Activated CD4-positive, alpha-beta T cell treated with anti-CD3 and anti-CD28 coated beads for 36 hours (primary cell): Measurements from ENCODE around the gene ASCL5. TPM values are rescaled to one million over a fixed set of nuclear protein-coding genes. Genes with fewer than 3 reads are reported as not detected.

Source experiments
- ATAC-seq: fragments of 200-7000 bp; cut with Tn5 transposase; one replicate; pipeline ENCODE4 v1.10.0; 2021; ENCODE audit warnings: mild to moderate bottlenecking, moderate library complexity
- CTCF ChIA-PET: fragments of 350-600 bp; sonication (Branson Sonifier 250); formaldehyde crosslinking; loops from one replicate; lab custom pipeline; 2021; ENCODE audit warnings: antibody characterized with exemption; lab: Charles Lee
- POLR2A ChIA-PET: fragments of 350-600 bp; sonication (Branson Sonifier 250); formaldehyde crosslinking; loops from one replicate; lab custom pipeline; 2021; ENCODE audit warnings: antibody characterized with exemption, inconsistent platforms; lab: Charles Lee
- DNase-seq: peaks from one replicate; pipeline ENCODE4 v3.0.0-alpha.2; 2020
- H3K27ac Mint-ChIP-seq: one replicate; pipeline ENCODE4 v1.8.0; 2021; ENCODE audit warnings: mixed read lengths
- H3K27me3 Mint-ChIP-seq: one replicate; pipeline ENCODE4 v1.8.0; 2021; ENCODE audit warnings: mixed read lengths
- H3K36me3 Mint-ChIP-seq: one replicate; pipeline ENCODE4 v1.8.0; 2021; ENCODE audit warnings: low read depth, mixed read lengths
- H3K4me1 Mint-ChIP-seq: one replicate; pipeline ENCODE4 v1.8.0; 2021; ENCODE audit warnings: mixed read lengths
- H3K4me3 Mint-ChIP-seq: one replicate; pipeline ENCODE4 v1.8.0; 2021; ENCODE audit warnings: mild to moderate bottlenecking, moderate library complexity, mixed read lengths
- H3K9me3 Mint-ChIP-seq: one replicate; pipeline ENCODE4 v1.8.0; 2021; ENCODE audit warnings: low read depth, mixed read lengths
- intact Hi-C, 2 experiments: fragments of 100-400 bp; cut with DNase I in 1 of 2; cut with micrococcal nuclease in 1 of 2; formaldehyde crosslinking; loops; one replicate each; pipeline versions ENCODE4 v1.14.2 to v1.15.1; 2022 to 2024; cut with DNase I, micrococcal nuclease
- total RNA-seq, 2 experiments: library from RNA; stranded (reverse); gene quantifications; one replicate each; pipeline ENCODE4 v1.2.3, GENCODE V29; 2021

Gene ASCL5
- under 1 TPM in 1 of 2 experiments, not detected in 1; 0.09 TPM for total RNA-seq

- H3K27me3 Mint-ChIP-seq = peaks cover 8% of the 10 kb centered on the region
- ATAC-seq (no peak), DNase-seq (no peak)
- intact Hi-C loops = no loop called here
- no peaks in the 10 kb centered on the region for H3K36me3 Mint-ChIP-seq
- ChIA-PET CTCF (interaction anchor here (0.6 to 1.0 kb wide), 4 partner anchors 10 to 219 kb away, joined by 3 to 5 read pairs (median 3); no protein-coding TSS in a partner anchor), POLR2A (no interaction called here)
- H3K9me3 Mint-ChIP-seq = no peaks in the 10 kb centered on the region
- H3K27ac Mint-ChIP-seq = no peak within 1 kb of the TSS
- H3K4me1 Mint-ChIP-seq = no peaks in the 10 kb centered on the region
- H3K4me3 Mint-ChIP-seq = no peak within 1 kb of the TSS
Measured at GRCh38 chr1:201126832-201127754, at the start of gene ASCL5. ASCL5 (minus strand) TSS chr1:201127184; CDS start chr1:201115372, 11,812 bp downstream.

- no peak overlapping the region for H3K4me3 Mint-ChIP-seq
- CTCF ChIA-PET = interaction anchor here (0.6 to 0.7 kb wide), 2 partner anchors 17 to 459 kb away, joined by 3 read pairs; no protein-coding TSS in a partner anchor
- no peak overlapping the region for H3K27ac Mint-ChIP-seq
- H3K27me3 Mint-ChIP-seq = peaks cover 26% of the 10 kb centered on the region
- DNase-seq (no peak), ATAC-seq (no peak)
- POLR2A ChIA-PET = no interaction called here
- H3K9me3 Mint-ChIP-seq = no peaks in the 10 kb centered on the region
- peaks cover 15% of the 10 kb centered on the region for H3K4me1 Mint-ChIP-seq
- H3K36me3 Mint-ChIP-seq = no peaks in the 10 kb centered on the region
- intact Hi-C loops = no loop called here
Measured at GRCh38 chr1:201175820-201176500, 49.0 kb upstream of the ASCL5 start.

- H3K36me3 Mint-ChIP-seq = no peaks in the 10 kb centered on the region
- no peaks in the 10 kb centered on the region for H3K9me3 Mint-ChIP-seq
- H3K27ac Mint-ChIP-seq = no peak overlapping the region
- intact Hi-C loops = no loop called here
- ATAC-seq (no peak), DNase-seq (no peak)
- H3K27me3 Mint-ChIP-seq = peaks cover 16% of the 10 kb centered on the region
- CTCF ChIA-PET = interaction anchor here (0.5 kb wide), 1 partner anchor 45 kb away, joined by 3 read pairs; no protein-coding TSS in a partner anchor
- H3K4me3 Mint-ChIP-seq = no peak overlapping the region
- POLR2A ChIA-PET = no interaction called here
- H3K4me1 Mint-ChIP-seq = peaks cover 21% of the 10 kb centered on the region
Measured at GRCh38 chr1:201173736-201174135, 46.8 kb upstream of the ASCL5 start.

GRCh38 chr1:201172999-201173610, 46.1 kb upstream of the ASCL5 start:
- Mint-ChIP-seq H3K9me3 (no peaks in the 10 kb centered on the region), H3K36me3 (no peaks in the 10 kb centered on the region), H3K27me3 (peaks cover 15% of the 10 kb centered on the region), H3K4me3 (no peak overlapping the region), H3K4me1 (peaks cover 21% of the 10 kb centered on the region), H3K27ac (peak overlapping the region; percentile 27)
- ChIA-PET CTCF (interaction anchor here (0.7 kb wide), 1 partner anchor 307 kb away, joined by 5 read pairs; no protein-coding TSS in a partner anchor), POLR2A (interaction anchor here (0.6 kb wide), 1 partner anchor 794 kb away, joined by 3 read pairs; no protein-coding TSS in a partner anchor)
- ATAC-seq = no peak
- DNase-seq = peak; percentile 51
- intact Hi-C loops = no loop called here

GRCh38 chr1:201172326-201172725, 45.3 kb upstream of the ASCL5 start:
- DNase-seq (no peak), ATAC-seq (no peak)
- Mint-ChIP-seq H3K27ac (no peak overlapping the region), H3K4me3 (peak overlapping the region; percentile 71), H3K4me1 (peaks cover 21% of the 10 kb centered on the region), H3K27me3 (peaks cover 11% of the 10 kb centered on the region), H3K9me3 (no peaks in the 10 kb centered on the region), H3K36me3 (no peaks in the 10 kb centered on the region)
- ChIA-PET POLR2A (interaction anchor here (0.6 kb wide), 1 partner anchor 795 kb away, joined by 3 read pairs; no protein-coding TSS in a partner anchor), CTCF (interaction anchor here (0.7 to 3.3 kb wide), 3 partner anchors 18 to 306 kb away, joined by 5 to 34 read pairs (median 5); partner anchors contain the start of gene TMEM9)
- intact Hi-C loops = no loop called here

- POLR2A ChIA-PET = interaction anchor here (0.5 to 3.2 kb wide), 6 partner anchors 17 to 34 kb away, joined by 3 to 20 read pairs (median 3); partner anchors contain the start of genes IGFN1 and TMEM9
- H3K27me3 Mint-ChIP-seq = peaks cover 13% of the 10 kb centered on the region
- H3K4me1 Mint-ChIP-seq = peaks cover 21% of the 10 kb centered on the region
- H3K4me3 Mint-ChIP-seq = peak overlapping the region; percentile 71
- no peaks in the 10 kb centered on the region for H3K9me3 Mint-ChIP-seq
- CTCF ChIA-PET = interaction anchor here (0.6 to 3.3 kb wide), 10 partner anchors 13 to 1177 kb away, joined by 3 to 34 read pairs (median 4); partner anchors contain the start of genes PPP1R12B and TMEM9
- peak overlapping the region; percentile 90 for H3K27ac Mint-ChIP-seq
- peak; percentile 83 for ATAC-seq
- intact Hi-C loops = loop anchor here in 1 of 2 experiments (1.0 to 2.0 kb wide), 5 partner anchors 20 to 657 kb away; partner anchors contain the start of gene IPO9
- DNase-seq = peak; percentile 86
- no peaks in the 10 kb centered on the region for H3K36me3 Mint-ChIP-seq
Measured at GRCh38 chr1:201171063-201172036, 44.4 kb upstream of the ASCL5 start.

- H3K27ac Mint-ChIP-seq = peak overlapping the region; percentile 90
- CTCF ChIA-PET = interaction anchor here (0.6 to 3.3 kb wide), 6 partner anchors 13 to 1178 kb away, joined by 3 to 34 read pairs (median 5); partner anchors contain the start of genes PPP1R12B and TMEM9
- intact Hi-C loops = loop anchor here (1.0 to 2.0 kb wide), 6 partner anchors 16 to 658 kb away; partner anchors contain the start of genes TMEM9 (in 2 of the 2) and IPO9 (in 1 of the 2)
- H3K4me3 Mint-ChIP-seq = peak overlapping the region; percentile 71
- H3K9me3 Mint-ChIP-seq = no peaks in the 10 kb centered on the region
- peaks cover 21% of the 10 kb centered on the region for H3K4me1 Mint-ChIP-seq
- peak; percentile 92 for DNase-seq
- peak; percentile 83 for ATAC-seq
- POLR2A ChIA-PET = interaction anchor here (0.7 to 3.2 kb wide), 5 partner anchors 16 to 34 kb away, joined by 3 to 20 read pairs (median 3); partner anchors contain the start of genes IGFN1 and TMEM9
- peaks cover 15% of the 10 kb centered on the region for H3K27me3 Mint-ChIP-seq
- H3K36me3 Mint-ChIP-seq = no peaks in the 10 kb centered on the region
Measured at GRCh38 chr1:201170533-201171062, 43.6 kb upstream of the ASCL5 start.

- H3K9me3 Mint-ChIP-seq = no peaks in the 10 kb centered on the region
- H3K27me3 Mint-ChIP-seq = peaks cover 12% of the 10 kb centered on the region
- H3K4me1 Mint-ChIP-seq = peaks cover 21% of the 10 kb centered on the region
- ChIA-PET CTCF (interaction anchor here (1.4 to 3.3 kb wide), 2 partner anchors 16 to 20 kb away, joined by 6 to 34 read pairs; partner anchors contain the start of gene TMEM9), POLR2A (interaction anchor here (3.2 kb wide), 1 partner anchor 16 kb away, joined by 20 read pairs; the partner anchor contains the start of gene TMEM9)
- ATAC-seq = no peak
- H3K27ac Mint-ChIP-seq = peak overlapping the region; percentile 90
- no peaks in the 10 kb centered on the region for H3K36me3 Mint-ChIP-seq
- intact Hi-C loops = loop anchor here (1.0 to 2.0 kb wide), 5 partner anchors 16 to 659 kb away; partner anchors contain the start of genes TMEM9 (in 2 of the 2) and IPO9 (in 1 of the 2)
- DNase-seq = no peak
- peak overlapping the region; percentile 71 for H3K4me3 Mint-ChIP-seq
Measured at GRCh38 chr1:201169971-201170532, 43.1 kb upstream of the ASCL5 start.

GRCh38 chr1:201169203-201169602, 42.2 kb upstream of the ASCL5 start:
- Mint-ChIP-seq H3K27me3 (peaks cover 12% of the 10 kb centered on the region), H3K4me1 (peaks cover 21% of the 10 kb centered on the region), H3K9me3 (no peaks in the 10 kb centered on the region), H3K27ac (no peak overlapping the region), H3K36me3 (no peaks in the 10 kb centered on the region), H3K4me3 (no peak overlapping the region)
- DNase-seq = no peak
- ATAC-seq = no peak
- intact Hi-C loops = no loop called here
- ChIA-PET POLR2A (interaction anchor here (0.6 to 3.2 kb wide), 2 partner anchors 15 to 266 kb away, joined by 5 to 20 read pairs; partner anchors contain the start of gene TMEM9), CTCF (interaction anchor here (0.9 to 3.3 kb wide), 2 partner anchors 9 to 15 kb away, joined by 3 to 34 read pairs; partner anchors contain the start of gene TMEM9)
